ENCODE data around the gene CPS1. TPM values are rescaled to one million over a fixed set of nuclear protein-coding genes. Genes with fewer than 3 reads are reported as not detected.

CPS1 gene
- total RNA-seq, 1 experiment from 2014 or later = 0.84 TPM

DNA sequence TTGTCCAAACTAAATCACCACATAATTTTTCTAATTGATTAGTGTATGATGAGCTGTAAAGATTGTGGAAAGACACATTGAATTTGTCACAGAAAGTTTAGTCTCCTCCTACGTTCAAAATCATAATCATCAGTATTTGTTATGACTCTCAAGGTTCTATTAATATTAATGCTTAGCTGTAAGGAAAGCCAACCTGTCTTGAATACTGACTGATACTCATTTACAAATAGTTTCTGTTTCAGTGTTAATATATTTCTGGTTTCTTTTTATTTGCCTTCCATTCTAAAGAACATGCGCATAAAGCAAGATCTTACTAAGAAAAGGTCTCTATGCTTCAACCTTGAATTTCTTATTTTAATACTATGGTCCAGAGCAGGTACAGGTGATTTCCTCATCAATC is 55.1 kb downstream of the CPS1 start:
- POLR2A ChIA-PET = no interaction called here
- Histone ChIP-seq H3K9me3 (no peaks in the 10 kb centered on the region), H3K4me1 (no peaks in the 10 kb centered on the region), H3K36me3 (ENCODE audit: control insufficient read depth, insufficient read depth, low read length) (no peaks in the 10 kb centered on the region), H3K27me3 (replicated peaks; ENCODE audit: control insufficient read depth, insufficient read depth, low read length) (no peaks in the 10 kb centered on the region), H3K4me3 (ENCODE audit: low read depth, low read length) (no peak overlapping the region)
- intact Hi-C loops (cut with micrococcal nuclease; ENCODE audit: unreplicated experiment) = no loop called here
- CTCF ChIA-PET = no interaction called here
- BruUV-seq (replicated peaks) = no TSS peak
- no peaks in the 10 kb centered on the region for H3K36me3 Mint-ChIP-seq (ENCODE audit: insufficient read depth, unreplicated experiment)
- H3K27me3 Mint-ChIP-seq (ENCODE audit: insufficient read depth, unreplicated experiment) = no peaks in the 10 kb centered on the region
- H3K4me1 Mint-ChIP-seq (ENCODE audit: low read depth, unreplicated experiment) = no peaks in the 10 kb centered on the region
- TF ChIP-seq, protein P1, sequence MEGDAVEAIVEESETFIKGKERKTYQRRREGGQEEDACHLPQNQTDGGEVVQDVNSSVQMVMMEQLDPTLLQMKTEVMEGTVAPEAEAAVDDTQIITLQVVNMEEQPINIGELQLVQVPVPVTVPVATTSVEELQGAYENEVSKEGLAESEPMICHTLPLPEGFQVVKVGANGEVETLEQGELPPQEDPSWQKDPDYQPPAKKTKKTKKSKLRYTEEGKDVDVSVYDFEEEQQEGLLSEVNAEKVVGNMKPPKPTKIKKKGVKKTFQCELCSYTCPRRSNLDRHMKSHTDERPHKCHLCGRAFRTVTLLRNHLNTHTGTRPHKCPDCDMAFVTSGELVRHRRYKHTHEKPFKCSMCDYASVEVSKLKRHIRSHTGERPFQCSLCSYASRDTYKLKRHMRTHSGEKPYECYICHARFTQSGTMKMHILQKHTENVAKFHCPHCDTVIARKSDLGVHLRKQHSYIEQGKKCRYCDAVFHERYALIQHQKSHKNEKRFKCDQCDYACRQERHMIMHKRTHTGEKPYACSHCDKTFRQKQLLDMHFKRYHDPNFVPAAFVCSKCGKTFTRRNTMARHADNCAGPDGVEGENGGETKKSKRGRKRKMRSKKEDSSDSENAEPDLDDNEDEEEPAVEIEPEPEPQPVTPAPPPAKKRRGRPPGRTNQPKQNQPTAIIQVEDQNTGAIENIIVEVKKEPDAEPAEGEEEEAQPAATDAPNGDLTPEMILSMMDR (IDR thresholded peaks at IDR 0.05; ENCODE audit: insufficient read depth in 1 of 2, low read depth in 1 of 2, low read length in 1 of 2, severe bottlenecking in 1 of 2, unreplicated experiment in 1 of 2) = no peak
- no peak overlapping the region for H3K27ac Mint-ChIP-seq (ENCODE audit: unreplicated experiment)
- no peak for DNase-seq
- H3K4me3 Mint-ChIP-seq (ENCODE audit: unreplicated experiment) = no peak overlapping the region
- H3K9me3 Mint-ChIP-seq (ENCODE audit: unreplicated experiment) = no peaks in the 10 kb centered on the region

DNA sequence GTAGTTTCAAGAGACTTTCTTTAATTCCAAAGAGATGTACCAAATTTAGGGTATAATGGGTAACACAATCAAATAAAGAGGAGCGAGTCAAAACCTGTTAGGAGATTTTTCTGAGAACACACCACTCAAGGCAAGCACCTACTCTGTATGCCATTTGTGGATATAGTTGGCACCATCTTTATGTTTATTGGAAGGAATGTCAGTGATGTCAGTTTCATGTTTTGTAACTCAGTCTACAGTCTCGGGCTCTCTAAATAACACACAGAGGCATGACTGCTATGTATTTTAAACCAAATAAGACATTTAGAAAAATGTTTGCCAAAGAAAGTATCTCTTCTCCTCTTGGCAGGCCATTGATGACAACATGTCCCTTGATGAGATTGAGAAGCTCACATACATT is 59.7 kb downstream of the CPS1 start:
- Histone ChIP-seq H3K9me3 (no peaks in the 10 kb centered on the region), H3K4me3 (ENCODE audit: low read depth, low read length) (no peak overlapping the region), H3K27me3 (replicated peaks; ENCODE audit: control insufficient read depth, insufficient read depth, low read length) (no peaks in the 10 kb centered on the region), H3K36me3 (ENCODE audit: control insufficient read depth, insufficient read depth, low read length) (no peaks in the 10 kb centered on the region), H3K4me1 (no peaks in the 10 kb centered on the region)
- TF ChIP-seq, protein P1 (IDR thresholded peaks at IDR 0.05; ENCODE audit: insufficient read depth in 1 of 2, low read depth in 1 of 2, low read length in 1 of 2, severe bottlenecking in 1 of 2, unreplicated experiment in 1 of 2) = no peak
- H3K27me3 Mint-ChIP-seq (ENCODE audit: insufficient read depth, unreplicated experiment) = no peaks in the 10 kb centered on the region
- no TSS peak for BruUV-seq (replicated peaks)
- H3K4me3 Mint-ChIP-seq (ENCODE audit: unreplicated experiment) = no peak overlapping the region
- H3K27ac Mint-ChIP-seq (ENCODE audit: unreplicated experiment) = no peak overlapping the region
- H3K36me3 Mint-ChIP-seq (ENCODE audit: insufficient read depth, unreplicated experiment) = no peaks in the 10 kb centered on the region
- CTCF ChIA-PET = no interaction called here
- DNase-seq = no peak
- POLR2A ChIA-PET = no interaction called here
- H3K9me3 Mint-ChIP-seq (ENCODE audit: unreplicated experiment) = no peaks in the 10 kb centered on the region
- intact Hi-C loops (cut with micrococcal nuclease; ENCODE audit: unreplicated experiment) = loop anchor here (5.0 kb wide), 1 partner anchor 471 kb away; no protein-coding TSS in a partner anchor
- H3K4me1 Mint-ChIP-seq (ENCODE audit: low read depth, unreplicated experiment) = no peaks in the 10 kb centered on the region

DNA sequence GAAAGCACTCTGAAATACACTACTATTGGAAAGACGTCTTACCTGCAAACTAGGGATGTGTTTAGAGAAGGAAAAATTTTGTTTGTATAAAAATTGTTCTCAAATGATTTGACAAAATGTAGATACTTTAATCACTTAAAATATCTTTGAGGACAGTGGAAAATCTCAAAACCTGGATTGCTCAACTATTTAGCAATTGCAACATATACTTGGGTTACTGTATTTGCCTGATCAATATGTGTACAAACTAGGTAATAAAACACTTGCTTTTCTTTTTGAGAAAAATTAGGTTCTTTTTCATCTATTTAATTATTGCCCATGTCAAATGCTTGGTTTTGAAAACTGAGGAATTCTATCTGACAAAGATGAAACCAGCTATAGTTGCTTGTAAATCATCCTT is 60.9 kb downstream of the CPS1 start:
- Histone ChIP-seq H3K27me3 (replicated peaks; ENCODE audit: control insufficient read depth, insufficient read depth, low read length) (no peaks in the 10 kb centered on the region), H3K36me3 (ENCODE audit: control insufficient read depth, insufficient read depth, low read length) (no peaks in the 10 kb centered on the region), H3K9me3 (no peaks in the 10 kb centered on the region), H3K4me3 (ENCODE audit: low read depth, low read length) (no peak overlapping the region), H3K4me1 (no peaks in the 10 kb centered on the region)
- intact Hi-C loops (cut with micrococcal nuclease; ENCODE audit: unreplicated experiment) = loop anchor here (1.0 to 5.0 kb wide), 3 partner anchors 417 to 541 kb away; no protein-coding TSS in a partner anchor
- TF ChIP-seq, protein P1 (IDR thresholded peaks at IDR 0.05; ENCODE audit: insufficient read depth in 1 of 2, low read depth in 1 of 2, low read length in 1 of 2, severe bottlenecking in 1 of 2, unreplicated experiment in 1 of 2) = no peak
- Mint-ChIP-seq H3K27ac (ENCODE audit: unreplicated experiment) (no peak overlapping the region), H3K27me3 (ENCODE audit: insufficient read depth, unreplicated experiment) (no peaks in the 10 kb centered on the region), H3K4me1 (ENCODE audit: low read depth, unreplicated experiment) (no peaks in the 10 kb centered on the region), H3K9me3 (ENCODE audit: unreplicated experiment) (no peaks in the 10 kb centered on the region), H3K36me3 (ENCODE audit: insufficient read depth, unreplicated experiment) (no peaks in the 10 kb centered on the region), H3K4me3 (ENCODE audit: unreplicated experiment) (no peak overlapping the region)
- DNase-seq = no peak
- ChIA-PET CTCF (no interaction called here), POLR2A (no interaction called here)
- BruUV-seq (replicated peaks) = no TSS peak

Measured in Caco-2 (cell line).